Measurements from ENCODE around the gene SLC22A23. TPM values are rescaled to one million over a fixed set of nuclear protein-coding genes. Genes with fewer than 3 reads are reported as not detected.

The SLC22A23 gene
- total and polyA plus RNA-seq, 4 donors = 4.9 to 45.4 (median 19.7) TPM

- TF ChIP-seq ZBTB33 (IDR thresholded peaks at IDR 0.05) (no peak), SP1 (IDR thresholded peaks at IDR 0.05) (no peak)
These were observed 222.9 kb downstream of the SLC22A23 start (continued) for GRCh38 chr6:3233904-3234303.

- TF ChIP-seq TAF1 (conservative IDR thresholded peaks at IDR 0.05) (no peak), RXRA (IDR thresholded peaks at IDR 0.05) (no peak), MAX (IDR thresholded peaks at IDR 0.05) (no peak), EGR1 (IDR thresholded peaks at IDR 0.05; ENCODE audit: low read depth in 2 of 2) (no peak), FOXA2 (IDR thresholded peaks at IDR 0.05) (no peak), NR2F2 (IDR thresholded peaks at IDR 0.05) (no peak), ATF3 (IDR thresholded peaks at IDR 0.05) (no peak), SP1 (IDR thresholded peaks at IDR 0.05) (no peak), YY1 (IDR thresholded peaks at IDR 0.05) (no peak), CTCF (IDR thresholded peaks at IDR 0.05; ENCODE audit: low read depth, low read length, missing input control) (no peak), FOXA1 (IDR thresholded peaks at IDR 0.05) (no peak), ZBTB33 (IDR thresholded peaks at IDR 0.05) (no peak), GABPA (IDR thresholded peaks at IDR 0.05 in 1 of 2, conservative IDR thresholded peaks at IDR 0.05 in 1 of 2) (no peak), REST (IDR thresholded peaks at IDR 0.05) (no peak), RAD21 (IDR thresholded peaks at IDR 0.05) (no peak), HNF4G (IDR thresholded peaks at IDR 0.05) (no peak), HNF4A (conservative IDR thresholded peaks at IDR 0.05) (no peak), JUND (IDR thresholded peaks at IDR 0.05) (no peak)
- H3K9ac ChIP-seq (ENCODE audit: low read depth in 1 of 2, low read length in 2 of 2) = no peak overlapping the region
- H3K27ac ChIP-seq (ENCODE audit: low read depth in 1 of 2, low read length in 2 of 2) = no peak overlapping the region
- no peaks in the 10 kb centered on the region for H3K9me3 ChIP-seq (ENCODE audit: control insufficient read depth in 4 of 4, low read length in 3 of 4)
- DNase-seq (ENCODE audit: low spot score) = no peak
- no peaks in the 10 kb centered on the region for H3K36me3 ChIP-seq (ENCODE audit: control insufficient read depth in 4 of 4, insufficient read depth in 3 of 4, low read depth in 1 of 4, low read length in 3 of 4)
- no peak overlapping the region for H3K4me3 ChIP-seq (ENCODE audit: low read depth in 1 of 3, low read length in 3 of 3)
- peaks cover 0 to 2% (median under 1%) of the 10 kb centered on the region in 4 donors for H3K27me3 ChIP-seq (ENCODE audit: control insufficient read depth in 4 of 4, insufficient read depth in 4 of 4, low read length in 3 of 4)
- WGBS = 90% methylated on average over 3 of the region's 3 CpGs
- peaks cover 7 to 28% (median 18%) of the 10 kb centered on the region in 4 donors for H3K4me1 ChIP-seq (ENCODE audit: control insufficient read depth in 4 of 4, insufficient read depth in 4 of 4, low read length in 3 of 4)
These were observed 223.5 kb downstream of the SLC22A23 start for GRCh38 chr6:3233321-3233720.
